ENCODE data around the gene ARID1B. TPM values are rescaled to one million over a fixed set of nuclear protein-coding genes. Genes with fewer than 3 reads are reported as not detected.

ARID1B gene
- total RNA-seq, 1 experiment from 2014 or later: 86.3 TPM

DNA sequence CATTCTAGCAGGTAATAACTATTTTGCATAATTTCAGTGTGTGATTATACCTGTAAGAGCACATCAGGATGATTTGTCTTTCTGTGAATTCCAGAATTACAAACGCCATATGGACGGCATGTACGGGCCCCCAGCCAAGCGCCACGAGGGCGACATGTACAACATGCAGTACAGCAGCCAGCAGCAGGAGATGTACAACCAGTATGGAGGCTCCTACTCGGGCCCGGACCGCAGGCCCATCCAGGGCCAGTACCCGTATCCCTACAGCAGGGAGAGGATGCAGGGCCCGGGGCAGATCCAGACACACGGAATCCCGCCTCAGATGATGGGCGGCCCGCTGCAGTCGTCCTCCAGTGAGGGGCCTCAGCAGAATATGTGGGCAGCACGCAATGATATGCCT, 423.4 kb downstream of the ARID1B start:
- Histone ChIP-seq H3K9me3 (ENCODE audit: low read depth, low read length, poor library complexity, severe bottlenecking) (no peaks in the 10 kb centered on the region), H3K4me1 (ENCODE audit: insufficient read depth, low read length, poor library complexity, severe bottlenecking) (no peaks in the 10 kb centered on the region), H3K4me3 (ENCODE audit: low read depth, low read length, poor library complexity, severe bottlenecking) (no peak overlapping the region), H3K27me3 (replicated peaks; ENCODE audit: insufficient read depth, low read depth, low read length, poor library complexity) (no peaks in the 10 kb centered on the region), H3K27ac (ENCODE audit: low read depth, low read length, poor library complexity, severe bottlenecking) (no peak overlapping the region), H3K36me3 (ENCODE audit: insufficient read depth, low read length, poor library complexity, severe bottlenecking) (peaks cover 46% of the 10 kb centered on the region)
- TF ChIP-seq, protein P1, sequence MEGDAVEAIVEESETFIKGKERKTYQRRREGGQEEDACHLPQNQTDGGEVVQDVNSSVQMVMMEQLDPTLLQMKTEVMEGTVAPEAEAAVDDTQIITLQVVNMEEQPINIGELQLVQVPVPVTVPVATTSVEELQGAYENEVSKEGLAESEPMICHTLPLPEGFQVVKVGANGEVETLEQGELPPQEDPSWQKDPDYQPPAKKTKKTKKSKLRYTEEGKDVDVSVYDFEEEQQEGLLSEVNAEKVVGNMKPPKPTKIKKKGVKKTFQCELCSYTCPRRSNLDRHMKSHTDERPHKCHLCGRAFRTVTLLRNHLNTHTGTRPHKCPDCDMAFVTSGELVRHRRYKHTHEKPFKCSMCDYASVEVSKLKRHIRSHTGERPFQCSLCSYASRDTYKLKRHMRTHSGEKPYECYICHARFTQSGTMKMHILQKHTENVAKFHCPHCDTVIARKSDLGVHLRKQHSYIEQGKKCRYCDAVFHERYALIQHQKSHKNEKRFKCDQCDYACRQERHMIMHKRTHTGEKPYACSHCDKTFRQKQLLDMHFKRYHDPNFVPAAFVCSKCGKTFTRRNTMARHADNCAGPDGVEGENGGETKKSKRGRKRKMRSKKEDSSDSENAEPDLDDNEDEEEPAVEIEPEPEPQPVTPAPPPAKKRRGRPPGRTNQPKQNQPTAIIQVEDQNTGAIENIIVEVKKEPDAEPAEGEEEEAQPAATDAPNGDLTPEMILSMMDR (conservative IDR thresholded peaks at IDR 0.05; ENCODE audit: low read depth, low read length): no peak
- no peak for TF ChIP-seq EZH2 (IDR thresholded peaks at IDR 0.05; ENCODE audit: borderline replicate concordance, low read depth, low read length, poor library complexity, severe bottlenecking)
- CTCF ChIA-PET: no interaction called here
- BruUV-seq (replicated peaks): no TSS peak
- intact Hi-C loops (cut with micrococcal nuclease; ENCODE audit: unreplicated experiment): no loop called here
- DNase-seq (ENCODE audit: low spot score): no peak
- POLR2A ChIA-PET (ENCODE audit: low non-redundant PET): no interaction called here

DNA sequence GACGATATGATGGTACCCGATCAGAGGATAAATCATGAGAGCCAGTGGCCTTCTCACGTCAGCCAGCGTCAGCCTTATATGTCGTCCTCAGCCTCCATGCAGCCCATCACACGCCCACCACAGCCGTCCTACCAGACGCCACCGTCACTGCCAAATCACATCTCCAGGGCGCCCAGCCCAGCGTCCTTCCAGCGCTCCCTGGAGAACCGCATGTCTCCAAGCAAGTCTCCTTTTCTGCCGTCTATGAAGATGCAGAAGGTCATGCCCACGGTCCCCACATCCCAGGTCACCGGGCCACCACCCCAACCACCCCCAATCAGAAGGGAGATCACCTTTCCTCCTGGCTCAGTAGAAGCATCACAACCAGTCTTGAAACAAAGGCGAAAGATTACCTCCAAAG, 423.9 kb downstream of the ARID1B start:
- H3K27ac ChIP-seq (ENCODE audit: low read depth, low read length, poor library complexity, severe bottlenecking): no peak overlapping the region
- H3K4me3 ChIP-seq (ENCODE audit: low read depth, low read length, poor library complexity, severe bottlenecking): no peak overlapping the region
- no peaks in the 10 kb centered on the region for H3K4me1 ChIP-seq (ENCODE audit: insufficient read depth, low read length, poor library complexity, severe bottlenecking)
- H3K36me3 ChIP-seq (ENCODE audit: insufficient read depth, low read length, poor library complexity, severe bottlenecking): peaks cover 48% of the 10 kb centered on the region
- DNase-seq (ENCODE audit: low spot score): no peak
- intact Hi-C loops (cut with micrococcal nuclease; ENCODE audit: unreplicated experiment): no loop called here
- H3K27me3 ChIP-seq (replicated peaks; ENCODE audit: insufficient read depth, low read depth, low read length, poor library complexity): no peaks in the 10 kb centered on the region
- ChIA-PET POLR2A (ENCODE audit: low non-redundant PET) (no interaction called here), CTCF (no interaction called here)
- BruUV-seq (replicated peaks): no TSS peak
- H3K9me3 ChIP-seq (ENCODE audit: low read depth, low read length, poor library complexity, severe bottlenecking): no peaks in the 10 kb centered on the region
- no peak for TF ChIP-seq EZH2 (IDR thresholded peaks at IDR 0.05; ENCODE audit: borderline replicate concordance, low read depth, low read length, poor library complexity, severe bottlenecking)
- TF ChIP-seq, protein P1 (conservative IDR thresholded peaks at IDR 0.05; ENCODE audit: low read depth, low read length): no peak

GRCh38 chr6:157203312-157203744, 426.1 kb downstream of the ARID1B start:
- peaks cover 36% of the 10 kb centered on the region for H3K36me3 ChIP-seq (ENCODE audit: insufficient read depth, low read length, poor library complexity, severe bottlenecking)

More at GRCh38 chr6:157203312-157203744, 426.1 kb downstream of the ARID1B start:
- BruUV-seq (replicated peaks): no TSS peak
- H3K27ac ChIP-seq (ENCODE audit: low read depth, low read length, poor library complexity, severe bottlenecking): no peak overlapping the region
- H3K9me3 ChIP-seq (ENCODE audit: low read depth, low read length, poor library complexity, severe bottlenecking): no peaks in the 10 kb centered on the region
- CTCF ChIA-PET: no interaction called here
- no peak for DNase-seq (ENCODE audit: low spot score)
- H3K4me1 ChIP-seq (ENCODE audit: insufficient read depth, low read length, poor library complexity, severe bottlenecking): no peaks in the 10 kb centered on the region
- no peak overlapping the region for H3K4me3 ChIP-seq (ENCODE audit: low read depth, low read length, poor library complexity, severe bottlenecking)
- TF ChIP-seq, protein P1 (conservative IDR thresholded peaks at IDR 0.05; ENCODE audit: low read depth, low read length): no peak
- no peak for TF ChIP-seq EZH2 (IDR thresholded peaks at IDR 0.05; ENCODE audit: borderline replicate concordance, low read depth, low read length, poor library complexity, severe bottlenecking)
- no peaks in the 10 kb centered on the region for H3K27me3 ChIP-seq (replicated peaks; ENCODE audit: insufficient read depth, low read depth, low read length, poor library complexity)
- POLR2A ChIA-PET (ENCODE audit: low non-redundant PET): no interaction called here
- intact Hi-C loops (cut with micrococcal nuclease; ENCODE audit: unreplicated experiment): no loop called here
